Endothelial cell of umbilical vein (primary cell): ENCODE data around the gene LPP. TPM values are rescaled to one million over a fixed set of nuclear protein-coding genes. Genes with fewer than 3 reads are reported as not detected.

Source experiments
- BruUV-seq: library from RNA; stranded (reverse); fragments of 400-500 nt; replicated peaks from 2 replicates; lab custom pipeline; 2021; lab: Mats Ljungman, UMichigan
- CTCF ChIA-PET: fragments of 300-600, 350-600 bp; sonication (Branson Sonifier 250); formaldehyde crosslinking; loops from one replicate; lab custom pipeline; 2021; ENCODE audit warnings: antibody characterized with exemption, inconsistent platforms; lab: Charles Lee
- POLR2A ChIA-PET: fragments of 300-600, 350-600 bp; sonication (Branson Sonifier 250); formaldehyde crosslinking; loops from one replicate; lab custom pipeline; 2021; ENCODE audit warnings: antibody characterized with exemption, inconsistent platforms; lab: Charles Lee
- DNase-seq: peaks from one replicate; pipeline ENCODE4 v3.0.0-alpha.2; 2011; ENCODE audit warnings: low read depth, low spot score
- FAIRE-seq: peaks from 2 replicates; lab custom pipeline; 2011; peaks lifted over from hg19 to GRCh38; lab: Jason Lieb, UNC
- H2AFZ ChIP-seq: 2 replicates; pipeline ENCODE4 v1.6.0; 2012; ENCODE audit warnings: low read depth, low read length, control low read depth, inconsistent platforms
- H3K27ac ChIP-seq: 2 replicates; pipeline ENCODE4 v1.5.1; 2011; ENCODE audit warnings: low read depth, mild to moderate bottlenecking, control low read depth, low read length, moderate library complexity; ENCODE audit not compliant: insufficient read depth
- H3K27me3 ChIP-seq, 2 experiments: 2 replicates each; pipeline versions ENCODE4 v1.6.0 to v1.6.1; 2011; ENCODE audit warnings: low read length in 2 of 2, mixed read lengths in 1 of 2; ENCODE audit not compliant: control insufficient read depth in 2 of 2, insufficient read depth in 2 of 2
- H3K36me3 ChIP-seq, 2 experiments: 2 replicates in 1 of 2; 3 replicates in 1 of 2; pipeline ENCODE4 v1.5.1; 2011; ENCODE audit warnings: low read length in 2 of 2, mild to moderate bottlenecking in 1 of 2, moderate library complexity in 1 of 2; ENCODE audit not compliant: control insufficient read depth in 2 of 2, insufficient read depth in 2 of 2; ENCODE audit errors: extremely low read depth in 1 of 2
- H3K4me1 ChIP-seq: 3 replicates; pipeline ENCODE4 v1.5.1; 2011; ENCODE audit warnings: mild to moderate bottlenecking, low read length; ENCODE audit not compliant: control insufficient read depth, insufficient read depth; ENCODE audit errors: extremely low read depth
- H3K4me2 ChIP-seq: 2 replicates; pipeline ENCODE4 v1.6.1; 2011; ENCODE audit warnings: low read length, control low read depth, mixed read lengths; ENCODE audit not compliant: insufficient read depth
- H3K4me3 ChIP-seq, 3 experiments: fragments of 200-600 bp in 1 of 3; sonication (generic), shearing (Covaris generic) in 1 of 3; replicated peaks in 1 of 3; 2 replicates each; pipeline ENCODE4 v1.5.1; 2011 to 2016; ENCODE audit warnings: control low read depth in 3 of 3, low read length in 3 of 3, mild to moderate bottlenecking in 2 of 3, inconsistent platforms in 1 of 3, low read depth in 1 of 3, moderate library complexity in 1 of 3; ENCODE audit not compliant: insufficient read depth in 1 of 3
- H3K79me2 ChIP-seq: 2 replicates; pipeline ENCODE4 v1.6.0; 2012; ENCODE audit warnings: low read length, inconsistent platforms; ENCODE audit not compliant: control insufficient read depth, insufficient read depth
- H3K9ac ChIP-seq: replicated peaks from 2 replicates; pipeline ENCODE3; 2011; ENCODE audit warnings: low read length, control low read depth; ENCODE audit not compliant: insufficient read depth; ENCODE audit errors: extremely low read depth
- H3K9me1 ChIP-seq: replicated peaks from 3 replicates; pipeline ENCODE4 v1.6.0; 2011; ENCODE audit warnings: mild to moderate bottlenecking, low read length; ENCODE audit not compliant: control insufficient read depth, insufficient read depth; ENCODE audit errors: extremely low read depth
- H3K9me3 ChIP-seq: replicated peaks from 2 replicates; pipeline ENCODE4 v1.5.1; 2012; ENCODE audit warnings: low read length, inconsistent platforms; ENCODE audit not compliant: control insufficient read depth, insufficient read depth
- H4K20me1 ChIP-seq: replicated peaks from 2 replicates; pipeline ENCODE3; 2011; ENCODE audit warnings: mild to moderate bottlenecking, low read length; ENCODE audit not compliant: control insufficient read depth, insufficient read depth; ENCODE audit errors: extremely low read depth
- CTCF ChIP-seq, 2 donors: IDR thresholded peaks; 1 replicate in 1 of 2; 2 replicates in 1 of 2; pipeline ENCODE4 v1.5.1; 2011; ENCODE audit warnings: low read length in 2 of 2, mild to moderate bottlenecking in 2 of 2, moderate library complexity in 2 of 2, control low read depth in 1 of 2, inconsistent platforms in 1 of 2, low read depth in 1 of 2; ENCODE audit not compliant: insufficient read depth in 1 of 2; ENCODE audit errors: extremely low read depth in 1 of 2
- EZH2 ChIP-seq: IDR thresholded peaks from 2 replicates; pipeline ENCODE4 v1.6.1; 2012; ENCODE audit warnings: borderline replicate concordance, low read depth, mild to moderate bottlenecking, moderate library complexity, low read length, inconsistent platforms; ENCODE audit not compliant: severe bottlenecking
- FOS ChIP-seq: IDR thresholded peaks from 2 replicates; pipeline ENCODE4 v1.6.1; 2011; ENCODE audit warnings: mild to moderate bottlenecking, low read length, moderate library complexity, borderline replicate concordance; ENCODE audit not compliant: insufficient read depth
- GATA2 ChIP-seq: IDR thresholded peaks from 2 replicates; pipeline ENCODE4 v1.7.0; 2011; ENCODE audit warnings: low read depth, mild to moderate bottlenecking, moderate library complexity, mixed read lengths, low read length; ENCODE audit not compliant: insufficient read length, insufficient read depth
- JUN ChIP-seq: IDR thresholded peaks from 2 replicates; pipeline ENCODE4 v1.6.1; 2011; ENCODE audit warnings: borderline replicate concordance, low read depth; ENCODE audit not compliant: insufficient read length, insufficient read depth
- MAX ChIP-seq: IDR thresholded peaks from 2 replicates; pipeline ENCODE4 v1.6.1; 2011; ENCODE audit not compliant: insufficient read depth, insufficient read length
- MYC ChIP-seq: IDR thresholded peaks from one replicate; pipeline ENCODE4 v1.6.1; 2011; ENCODE audit warnings: mild to moderate bottlenecking, low read depth, low read length
- POLR2A ChIP-seq: IDR thresholded peaks from 2 replicates; pipeline ENCODE4 v1.6.1; 2012; ENCODE audit warnings: low read depth, mild to moderate bottlenecking, control low read depth, low read length
- POLR2AphosphoS5 ChIP-seq: IDR thresholded peaks from 2 replicates; pipeline ENCODE4 v1.6.1; 2012; ENCODE audit warnings: low read depth, mild to moderate bottlenecking, control low read depth, low read length, moderate library complexity; ENCODE audit not compliant: insufficient read depth
- dilution Hi-C: fragments of 300-500 bp; cut with MboI; formaldehyde crosslinking; loops from one replicate; pipeline ENCODE4 v1.15.0; 2019; ENCODE audit warnings: low sequenced_read_pairs; ENCODE audit not compliant: extremely low pct_ligation_motif_present
- intact Hi-C: fragments of 100-400 bp; cut with micrococcal nuclease; formaldehyde crosslinking; loops from one replicate; pipeline ENCODE4 v1.10.0; 2022
- polyA plus RNA-seq, 4 experiments: library from polyadenylated mRNA; depleted of rRNA in 3 of 4; stranded (reverse) in 3 of 4; unstranded in 1 of 4; fragments of >200 nt; gene quantifications; 2 replicates each; pipeline versions ENCODE4 v1.2.1 to v1.2.3, GENCODE V29; 2011 to 2012; ENCODE audit warnings: missing spikeins in 1 of 4
- total RNA-seq: library from RNA; stranded (reverse); gene quantifications from 2 replicates; pipeline ENCODE4 v1.2.3, GENCODE V29; 2021

LPP gene
- total and polyA plus RNA-seq, 2 donors (not counting 3 experiments of a cell fraction or from before 2014, with no cell fraction given), result 16.9 to 153 TPM

- no peak for FAIRE-seq
- Histone ChIP-seq H3K79me2 (peaks cover 11% of the 10 kb centered on the region), H3K27ac (no peak overlapping the region), H3K9ac (no peak overlapping the region), H3K4me1 (peaks cover 12% of the 10 kb centered on the region), H3K4me2 (no peak overlapping the region), H3K36me3 (no peaks in the 10 kb centered on the region), H3K4me3 (no peak overlapping the region), H4K20me1 (no peaks in the 10 kb centered on the region), H2AFZ (no peak overlapping the region), H3K9me1 (no peaks in the 10 kb centered on the region), H3K9me3 (no peaks in the 10 kb centered on the region), H3K27me3 (no peaks in the 10 kb centered on the region)
- TF ChIP-seq FOS, result no peak
- no peak for TF ChIP-seq CTCF (IDR thresholded peaks at IDR 0.05; ENCODE audit: extremely low read depth in 1 of 2, insufficient read depth in 1 of 2, low read depth in 1 of 2, low read length in 2 of 2)
- TF ChIP-seq JUN, result no peak
- TF ChIP-seq EZH2, result no peak
- no peak for TF ChIP-seq POLR2A
- no peak for TF ChIP-seq POLR2AphosphoS5
- no TSS peak for BruUV-seq
- dilution Hi-C loops (no loop called here), intact Hi-C loops (no loop called here)
- CTCF ChIA-PET, result interaction anchor here (0.9 kb wide), 1 partner anchor 12 kb away, joined by 3 read pairs; no protein-coding TSS in a partner anchor
- POLR2A ChIA-PET, result no interaction called here
- no peak for DNase-seq
These were observed 128.9 kb downstream of the LPP start for GRCh38 chr3:188282871-188283270.

- H3K27ac ChIP-seq, result no peak overlapping the region
These were observed 129.4 kb downstream of the LPP start for GRCh38 chr3:188283347-188283746.

More at GRCh38 chr3:188283347-188283746, 129.4 kb downstream of the LPP start:
- no TSS peak for BruUV-seq
- Histone ChIP-seq H3K4me2 (no peak overlapping the region), H3K79me2 (peaks cover 10% of the 10 kb centered on the region), H3K9me3 (no peaks in the 10 kb centered on the region), H3K36me3 (no peaks in the 10 kb centered on the region), H3K4me1 (peaks cover 12% of the 10 kb centered on the region), H2AFZ (no peak overlapping the region), H3K4me3 (no peak overlapping the region), H3K9ac (no peak overlapping the region), H3K9me1 (no peaks in the 10 kb centered on the region), H4K20me1 (no peaks in the 10 kb centered on the region), H3K27me3 (no peaks in the 10 kb centered on the region)
- DNase-seq (no peak), FAIRE-seq (no peak)
- ChIA-PET CTCF (no interaction called here), POLR2A (no interaction called here)
- intact Hi-C loops (no loop called here), dilution Hi-C loops (no loop called here)
- TF ChIP-seq EZH2 (no peak), GATA2 (no peak), JUN (no peak), CTCF (IDR thresholded peaks at IDR 0.05; ENCODE audit: extremely low read depth in 1 of 2, insufficient read depth in 1 of 2, low read depth in 1 of 2, low read length in 2 of 2) (no peak), MYC (no peak), FOS (no peak), MAX (no peak), POLR2AphosphoS5 (no peak), POLR2A (no peak)
